ENCODE results near the gene IDH3G.
"Not testable (repeated sequence)": the region's sequence is repeated elsewhere in the genome, so short reads cannot be mapped to it uniquely, and the experiment has no call there.

The IDH3G gene

GRCh38 chrX:153746991-153747390 is 47.2 kb downstream of the IDH3G start:
- not testable (repeated sequence) for DNase-seq

- DNase-seq = no peak
Observed at GRCh38 chrX:153746359-153746758, 47.8 kb downstream of the IDH3G start.

GRCh38 chrX:153745067-153745433 is 49.1 kb downstream of the IDH3G start:
- not testable (repeated sequence) for DNase-seq

DNA sequence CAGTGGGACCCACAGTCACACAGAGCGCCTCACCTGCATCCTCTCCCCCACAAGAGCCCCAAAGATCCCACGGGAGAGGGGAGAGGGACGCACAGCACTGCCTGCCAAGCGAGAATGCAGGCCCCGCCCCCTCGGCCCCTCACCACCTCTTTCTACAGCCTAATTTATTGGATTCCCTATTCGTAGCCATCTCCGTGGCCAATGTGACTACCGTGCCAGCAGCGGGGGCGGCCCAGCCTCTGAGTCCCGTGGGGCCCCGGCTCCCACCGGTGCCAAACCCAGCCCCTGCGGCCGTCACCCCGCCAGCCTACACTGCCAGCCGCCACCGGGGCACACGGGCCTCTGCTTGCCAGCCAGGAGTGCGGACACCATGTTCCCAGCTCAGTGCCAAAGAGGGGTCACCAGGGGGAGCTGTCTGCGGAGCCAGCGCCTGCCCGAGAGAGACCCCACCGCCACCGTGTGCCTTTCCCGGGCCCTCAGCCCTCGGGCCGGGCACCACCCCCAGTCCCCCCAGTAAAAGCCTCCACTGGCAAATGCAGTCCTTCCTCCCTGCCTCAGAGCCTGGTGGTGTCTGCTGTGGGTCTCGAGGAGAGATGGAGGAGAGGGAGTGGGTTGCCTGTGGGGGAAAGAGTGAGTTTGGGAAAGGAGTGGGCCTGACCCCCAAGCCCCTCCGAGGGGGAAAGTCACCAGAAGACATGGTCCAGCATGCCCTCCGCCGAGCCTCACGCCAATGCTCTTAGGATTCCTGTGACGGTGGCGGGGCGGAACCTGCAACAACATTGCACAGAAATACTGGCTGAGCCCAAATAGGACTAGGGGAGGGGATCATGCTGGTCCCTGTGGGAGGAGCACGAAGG is 49.7 kb downstream of the IDH3G start:
- DNase-seq = no peak

DNA sequence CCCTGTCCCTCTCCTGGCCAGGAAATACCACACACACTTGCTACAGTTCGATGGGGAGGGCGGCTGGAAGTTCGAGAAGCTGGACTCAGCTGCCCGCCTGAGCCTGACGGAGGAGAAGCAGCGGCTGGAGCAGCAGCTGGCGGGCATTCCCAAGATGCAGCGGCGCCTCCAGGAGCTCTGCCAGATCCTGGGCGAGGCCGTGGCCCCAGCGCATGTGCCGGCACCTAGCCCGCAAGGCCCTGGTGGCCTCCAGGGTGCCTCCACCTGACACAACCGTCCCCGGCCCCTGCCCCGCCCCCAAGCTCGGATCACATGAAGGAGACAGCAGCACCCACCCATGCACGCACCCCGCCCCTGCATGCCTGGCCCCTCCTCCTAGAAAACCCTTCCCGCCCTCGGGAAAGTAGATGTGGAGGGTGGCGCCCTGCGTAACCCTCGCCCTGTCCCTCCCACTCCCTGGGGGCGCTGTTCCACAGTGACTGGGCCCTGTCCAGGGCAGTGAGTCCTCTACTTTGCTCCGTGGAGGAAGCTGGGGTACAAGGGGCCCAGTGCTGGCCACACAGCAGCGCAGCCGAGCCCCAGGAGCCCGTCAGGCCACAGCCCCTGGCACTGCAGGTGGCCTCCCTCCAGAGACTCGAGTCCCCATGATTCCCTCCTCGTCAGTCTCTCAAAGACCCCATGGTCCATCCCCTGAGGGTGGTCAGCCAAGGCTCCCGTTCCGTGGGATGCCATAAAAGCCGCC is 50.5 kb downstream of the IDH3G start:
- not testable (repeated sequence) for DNase-seq

- DNase-seq = not testable (repeated sequence)
Observed at GRCh38 chrX:153742796-153743467, 51.2 kb downstream of the IDH3G start.

DNA sequence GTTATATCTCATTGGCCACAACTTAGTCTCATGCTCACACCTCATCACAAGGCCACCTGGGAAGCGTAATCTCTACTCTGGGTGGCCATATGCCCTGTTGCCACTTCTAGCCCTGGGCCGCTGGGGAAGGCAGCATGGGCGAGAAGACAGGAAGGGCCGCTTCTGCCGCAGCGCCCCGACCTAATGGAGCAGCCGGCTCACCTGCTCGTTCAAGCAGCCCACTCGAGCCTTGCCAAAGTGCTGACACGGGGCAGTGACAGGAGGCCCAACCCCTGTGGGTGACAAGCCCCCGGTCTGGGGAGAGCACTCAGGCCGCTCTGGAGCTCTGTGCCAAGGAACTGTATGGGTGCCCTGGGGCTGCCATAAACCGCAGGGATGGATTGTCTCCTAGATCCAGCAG is 52.1 kb downstream of the IDH3G start:
- DNase-seq = not testable (repeated sequence)

GRCh38 chrX:153741446-153741845 is 52.7 kb downstream of the IDH3G start:
- no peak for DNase-seq

DNA sequence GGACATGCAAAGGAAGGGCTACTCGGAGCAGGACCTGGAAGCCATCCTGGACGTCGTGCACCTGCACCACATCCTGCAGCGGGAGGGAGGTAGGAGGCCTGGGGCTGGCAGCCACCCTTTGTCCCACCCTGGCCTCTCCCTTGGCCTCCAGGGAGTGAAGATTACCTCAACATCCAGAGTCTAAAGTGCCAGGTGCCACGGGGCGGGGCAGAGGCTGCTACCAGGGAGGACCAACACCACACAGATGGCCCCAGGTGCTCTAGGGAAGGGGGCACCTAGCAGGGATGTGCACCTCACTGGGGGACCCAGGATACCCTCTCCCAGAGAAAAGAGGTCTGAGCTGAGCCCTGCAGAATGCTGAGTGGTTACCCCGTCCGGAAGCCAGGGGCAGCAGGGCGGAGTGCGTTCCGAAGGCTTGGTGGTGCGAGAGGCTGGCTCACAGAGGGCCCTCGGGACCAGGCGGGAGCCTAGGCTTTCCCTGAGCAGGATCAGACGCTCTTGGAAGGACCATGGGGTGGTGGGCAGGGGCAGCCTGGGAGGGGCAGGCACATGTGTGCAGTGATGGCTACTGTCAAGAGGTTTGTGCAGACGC is 53.4 kb downstream of the IDH3G start:
- DNase-seq = no peak

DNA sequence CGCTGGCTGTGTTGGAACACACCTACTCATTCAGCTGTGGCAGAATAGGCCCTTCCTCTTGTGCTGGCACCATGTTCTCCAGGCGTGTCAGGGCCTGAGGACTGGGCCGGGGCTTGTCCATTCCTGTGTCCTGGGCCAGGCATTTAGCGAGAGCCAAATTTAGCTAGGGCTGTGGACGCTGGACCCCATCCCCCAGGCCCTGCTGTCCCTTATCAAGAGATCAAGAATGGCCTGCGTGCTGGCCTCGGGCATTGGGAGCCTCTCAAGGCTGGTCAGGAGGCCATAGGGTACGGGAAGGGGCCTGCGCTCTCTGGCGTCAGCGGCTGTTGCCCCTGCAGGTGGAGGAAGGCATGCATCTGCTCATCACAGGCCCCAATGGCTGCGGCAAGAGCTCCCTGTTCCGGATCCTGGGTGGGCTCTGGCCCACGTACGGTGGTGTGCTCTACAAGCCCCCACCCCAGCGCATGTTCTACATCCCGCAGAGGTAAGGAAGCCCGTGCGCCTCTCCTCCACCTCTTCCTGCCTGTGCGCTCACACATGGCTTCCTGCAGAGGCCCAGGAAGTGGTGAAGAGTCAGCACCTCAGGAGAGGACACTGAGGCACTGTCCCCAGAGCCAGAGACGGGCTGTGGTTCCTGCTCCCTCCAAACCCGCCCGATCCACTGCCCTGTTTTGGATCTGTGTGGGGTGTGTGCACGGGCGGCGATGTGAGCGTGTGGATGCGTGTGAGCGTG is 54.3 kb downstream of the IDH3G start:
- no peak for DNase-seq

GRCh38 chrX:153738056-153738605 is 56.0 kb downstream of the IDH3G start:
- DNase-seq = no peak

DNA sequence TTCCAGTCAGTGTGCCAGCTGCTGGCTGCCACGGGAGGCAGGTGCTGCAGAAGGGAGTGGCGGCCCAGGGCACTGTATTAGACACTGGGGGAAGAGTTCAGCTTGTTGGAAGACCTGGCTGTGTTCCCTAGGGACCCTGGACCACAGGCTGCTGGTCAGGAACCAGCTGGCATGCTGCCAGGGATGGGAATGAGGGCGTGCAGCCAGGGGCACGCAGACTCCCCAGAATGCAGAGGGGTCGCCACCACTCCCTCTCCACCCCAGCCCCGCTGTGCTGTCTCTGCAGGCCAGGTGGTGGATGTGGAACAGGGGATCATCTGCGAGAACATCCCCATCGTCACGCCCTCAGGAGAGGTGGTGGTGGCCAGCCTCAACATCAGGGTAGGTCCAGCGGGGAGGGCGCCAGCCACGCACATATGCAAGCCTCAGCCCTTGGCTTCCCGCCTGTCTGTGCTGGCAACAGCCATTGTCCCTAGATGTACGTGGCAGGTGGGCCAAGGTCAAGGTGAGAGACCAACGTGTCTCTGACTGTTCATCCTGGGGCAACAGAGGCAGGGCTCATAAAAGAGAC is 57.2 kb downstream of the IDH3G start:
- DNase-seq = no peak

- DNase-seq = no peak
Observed at GRCh38 chrX:153736071-153736820, 57.9 kb downstream of the IDH3G start.

All from cerebellar nuclear complex (tissue), 1 donor.